Trophoblast cell (in vitro differentiated cells and primary cell): ENCODE measurements around the gene ARSG.
"Not testable (repeated sequence)": the region's sequence is repeated elsewhere in the genome, so short reads cannot be mapped to it uniquely, and the experiment has no call there.

Experiments
- DNase-seq, 2 donors: peaks; one replicate each; pipeline ENCODE4 v3.0.0-alpha.2; 2016
- H2AFZ ChIP-seq: 2 replicates; pipeline ENCODE4 v1.6.1; 2013; ENCODE audit warnings: low read length, moderate library complexity, mild to moderate bottlenecking; ENCODE audit not compliant: insufficient read depth, poor library complexity
- H2AK5ac ChIP-seq: 2 replicates; pipeline ENCODE4 v1.6.1; 2013; ENCODE audit warnings: mild to moderate bottlenecking, low read length
- H2BK120ac ChIP-seq: 2 replicates; pipeline ENCODE4 v1.6.1; 2013; ENCODE audit warnings: low read length, mild to moderate bottlenecking, moderate library complexity; ENCODE audit not compliant: insufficient read depth, poor library complexity
- H2BK12ac ChIP-seq: 2 replicates; pipeline ENCODE4 v1.6.1; 2013; ENCODE audit warnings: mild to moderate bottlenecking, low read length, moderate library complexity
- H2BK5ac ChIP-seq: 2 replicates; pipeline ENCODE4 v1.6.1; 2013; ENCODE audit warnings: low read length, low read depth, moderate library complexity, mild to moderate bottlenecking; ENCODE audit not compliant: poor library complexity
- H3K14ac ChIP-seq: 2 replicates; pipeline ENCODE4 v1.6.1; 2013; ENCODE audit warnings: mild to moderate bottlenecking, low read length
- H3K18ac ChIP-seq: 2 replicates; pipeline ENCODE4 v1.6.1; 2013; ENCODE audit warnings: mild to moderate bottlenecking, low read length
- H3K23ac ChIP-seq: 2 replicates; pipeline ENCODE4 v1.6.1; 2013; ENCODE audit warnings: low read length
- H3K27ac ChIP-seq: 2 replicates; pipeline ENCODE4 v1.5.1; 2013; ENCODE audit warnings: low read depth, mild to moderate bottlenecking, inconsistent platforms, low read length, moderate library complexity
- H3K27me3 ChIP-seq: 2 replicates; pipeline ENCODE4 v1.6.1; 2013; ENCODE audit warnings: inconsistent platforms, mild to moderate bottlenecking, low read length, moderate library complexity; ENCODE audit not compliant: insufficient read depth
- H3K36me3 ChIP-seq, 2 experiments: 1 replicate in 1 of 2; 2 replicates in 1 of 2; pipeline ENCODE4 v1.6.1; 2013; ENCODE audit warnings: low read length in 2 of 2, mild to moderate bottlenecking in 2 of 2, moderate library complexity in 1 of 2; ENCODE audit not compliant: insufficient read depth in 2 of 2, control insufficient read depth in 1 of 2
- H3K4ac ChIP-seq: 2 replicates; pipeline ENCODE4 v1.6.1; 2013; ENCODE audit warnings: low read depth, mild to moderate bottlenecking, low read length, moderate library complexity
- H3K4me1 ChIP-seq, 2 experiments: 1 replicate in 1 of 2; 2 replicates in 1 of 2; pipeline ENCODE4 v1.6.1; 2013; ENCODE audit warnings: low read length in 2 of 2, mild to moderate bottlenecking in 2 of 2, moderate library complexity in 1 of 2; ENCODE audit not compliant: insufficient read depth in 2 of 2, control insufficient read depth in 1 of 2
- H3K4me2 ChIP-seq: 2 replicates; pipeline ENCODE4 v1.6.1; 2013; ENCODE audit warnings: inconsistent platforms, mild to moderate bottlenecking, low read length, moderate library complexity
- H3K4me3 ChIP-seq: 2 replicates; pipeline ENCODE4 v1.5.1; 2013; ENCODE audit warnings: mild to moderate bottlenecking, low read depth, low read length, inconsistent platforms
- H3K79me1 ChIP-seq: one replicate; pipeline ENCODE4 v1.6.1; 2013; ENCODE audit warnings: low read length
- H3K79me2 ChIP-seq: 2 replicates; pipeline ENCODE4 v1.6.1; 2013; ENCODE audit warnings: low read length, mild to moderate bottlenecking; ENCODE audit not compliant: control insufficient read depth, insufficient read depth, poor library complexity
- H3K9ac ChIP-seq: 2 replicates; pipeline ENCODE4 v1.6.1; 2013; ENCODE audit warnings: mild to moderate bottlenecking, low read length
- H3K9me3 ChIP-seq: 2 replicates; pipeline ENCODE4 v1.6.1; 2013; ENCODE audit warnings: low read depth, mild to moderate bottlenecking, control low read depth, inconsistent platforms, low read length; ENCODE audit not compliant: insufficient read depth
- H4K12ac ChIP-seq: 2 replicates; pipeline ENCODE4 v1.6.1; 2013; ENCODE audit warnings: low read depth, mild to moderate bottlenecking, low read length, moderate library complexity
- H4K8ac ChIP-seq: 2 replicates; pipeline ENCODE4 v1.6.1; 2013; ENCODE audit warnings: low read depth, mild to moderate bottlenecking, low read length, moderate library complexity
- H4K91ac ChIP-seq: one replicate; pipeline ENCODE4 v1.6.1; 2013; ENCODE audit warnings: low read depth, mild to moderate bottlenecking, low read length, moderate library complexity
- WGBS: extraction: QIAGEN DNeasy Blood & Tissue Kit; methylation state at CpG from one replicate; pipeline ENCODE4 v1.1.7; 2013; ENCODE audit warnings: missing lambda C conversion rate; ENCODE audit not compliant: insufficient read length, insufficient coverage; ENCODE audit errors: extremely low coverage; 5-methylcytosine and 5-hydroxymethylcytosine counted together

The ARSG gene

DNA sequence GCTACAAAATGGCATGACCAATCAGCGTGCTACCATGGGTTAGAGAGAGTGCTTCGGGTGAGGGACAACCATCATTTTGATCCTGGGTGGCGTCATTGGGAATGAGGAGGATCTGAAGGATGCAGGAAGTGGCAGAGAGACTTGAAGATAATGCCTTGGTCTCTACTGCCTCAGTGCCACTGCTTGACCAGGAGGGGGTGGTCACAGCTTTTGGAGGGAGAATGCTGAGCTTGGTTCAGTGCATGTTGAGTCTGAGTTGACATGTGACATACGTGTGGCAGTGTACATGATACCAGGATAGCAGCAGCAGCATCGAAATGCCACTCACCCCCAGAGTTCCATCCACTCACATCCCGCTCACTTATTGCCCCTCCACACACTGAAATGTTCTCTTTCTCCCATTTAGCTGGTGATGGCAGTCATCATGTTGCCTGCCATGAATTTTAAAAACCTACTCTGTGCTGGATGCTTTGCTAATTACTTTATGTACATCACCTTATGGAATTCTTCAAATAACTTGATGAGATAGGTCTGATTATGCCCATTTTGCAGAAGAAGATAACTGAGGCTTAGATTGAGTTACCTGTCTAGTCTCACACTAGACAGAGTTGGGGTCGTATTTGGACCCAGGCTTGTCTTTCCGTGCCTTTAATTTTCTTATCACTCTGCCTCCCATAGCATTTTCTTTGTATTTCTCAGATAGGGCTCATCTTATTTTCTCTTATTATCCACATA lies 36.7 kb downstream of the ARSG start:
- no peak overlapping the region for H4K12ac ChIP-seq
- WGBS = no CpG with 5 or more reads among the region's 8 CpGs
- peaks cover 25 to 37% of the 10 kb centered on the region in 2 experiments for H3K4me1 ChIP-seq
- peak overlapping the region; percentile 89 for H3K27ac ChIP-seq
- H3K4ac ChIP-seq = peak overlapping the region; percentile 51
- peak overlapping the region; percentile 77 for H2BK5ac ChIP-seq
- no peak overlapping the region for H3K4me3 ChIP-seq
- no peak overlapping the region for H3K9ac ChIP-seq
- H3K14ac ChIP-seq = peak overlapping the region; percentile 77
- peak in 1 of 2 donors; percentile 57 for DNase-seq
- H3K9me3 ChIP-seq = peaks cover 9% of the 10 kb centered on the region
- no peak overlapping the region for H3K4me2 ChIP-seq
- H2AFZ ChIP-seq = peak overlapping the region; percentile 32
- H3K79me1 ChIP-seq = peaks cover 44% of the 10 kb centered on the region
- H2AK5ac ChIP-seq = peak overlapping the region; percentile 95
- peaks cover 0 to 2% of the 10 kb centered on the region in 2 experiments for H3K36me3 ChIP-seq
- H3K79me2 ChIP-seq = peaks cover 8% of the 10 kb centered on the region
- H4K91ac ChIP-seq = peak overlapping the region; percentile 90
- H4K8ac ChIP-seq = peak overlapping the region; percentile 52
- peak overlapping the region; percentile 91 for H2BK12ac ChIP-seq
- H3K18ac ChIP-seq = peak overlapping the region; percentile 60
- H3K23ac ChIP-seq = no peak overlapping the region
- H3K27me3 ChIP-seq = no peaks in the 10 kb centered on the region
- H2BK120ac ChIP-seq = peak overlapping the region; percentile 93

DNA sequence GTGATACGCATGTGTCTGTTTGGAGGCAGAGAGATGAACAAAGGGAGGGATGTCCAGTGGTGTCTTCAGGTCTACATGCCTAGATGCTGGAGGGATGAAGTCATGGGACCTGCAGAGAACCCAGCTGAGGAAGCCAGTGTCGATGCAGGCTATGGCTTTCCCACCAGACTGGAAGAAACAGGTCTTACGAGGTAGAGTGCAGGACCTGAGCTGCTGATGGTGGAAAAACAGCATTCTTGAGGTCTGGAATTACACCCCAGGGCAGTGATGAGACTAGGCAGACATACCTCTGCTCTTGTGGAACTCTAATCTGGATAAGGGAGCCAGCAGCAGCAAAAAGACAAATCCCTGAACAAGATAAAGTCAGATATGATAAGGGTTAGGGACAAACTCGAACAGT lies 37.4 kb downstream of the ARSG start:
- Histone ChIP-seq H3K14ac (no peak overlapping the region), H3K4ac (no peak overlapping the region), H3K23ac (no peak overlapping the region), H2BK12ac (no peak overlapping the region), H3K79me1 (peaks cover 44% of the 10 kb centered on the region), H2AK5ac (no peak overlapping the region), H4K91ac (peak overlapping the region; percentile 98), H4K12ac (no peak overlapping the region), H3K79me2 (peaks cover 8% of the 10 kb centered on the region), H4K8ac (no peak overlapping the region), H3K18ac (no peak overlapping the region), H3K4me3 (no peak overlapping the region), H3K36me3 (peaks cover 0 to 2% of the 10 kb centered on the region in 2 experiments), H3K27me3 (no peaks in the 10 kb centered on the region), H2BK5ac (peak overlapping the region; percentile 97), H3K27ac (peak overlapping the region; percentile 98), H3K4me2 (peak overlapping the region; percentile 42), H2BK120ac (no peak overlapping the region), H2AFZ (no peak overlapping the region), H3K4me1 (peaks cover 25 to 37% of the 10 kb centered on the region in 2 experiments), H3K9me3 (peaks cover 9% of the 10 kb centered on the region), H3K9ac (no peak overlapping the region)
- WGBS = no CpG with 5 or more reads among the region's 4 CpGs
- peak; percentile 99 for DNase-seq

DNA sequence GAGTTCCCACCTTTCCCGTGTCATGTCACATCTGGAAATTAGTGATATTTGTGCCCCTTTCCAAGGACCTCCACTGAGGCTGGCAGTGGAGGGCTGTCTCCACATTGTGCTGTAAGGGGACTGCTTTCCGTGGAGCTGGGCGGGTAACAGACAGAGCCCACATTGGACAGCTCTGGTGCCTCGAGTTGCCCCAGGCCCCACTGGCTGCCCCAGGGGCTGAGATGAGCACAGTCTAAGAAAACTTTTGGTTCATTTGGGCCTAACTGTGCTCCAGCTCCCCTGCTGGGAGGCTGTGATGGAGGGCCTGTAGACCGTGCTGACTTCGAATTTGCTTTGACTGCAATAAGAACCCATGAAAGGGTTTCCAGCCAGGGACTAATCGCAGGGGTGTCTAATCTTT lies 38.0 kb downstream of the ARSG start:
- Histone ChIP-seq H3K4ac (peak overlapping the region; percentile 80), H2BK120ac (peak overlapping the region; percentile 97), H3K4me2 (peak overlapping the region; percentile 42), H2BK5ac (peak overlapping the region; percentile 97), H4K12ac (peak overlapping the region; percentile 34), H4K8ac (peak overlapping the region; percentile 79), H3K79me2 (peaks cover 8% of the 10 kb centered on the region), H3K9me3 (peaks cover 9% of the 10 kb centered on the region), H3K14ac (peak overlapping the region; percentile 96), H3K4me1 (peaks cover 29 to 34% of the 10 kb centered on the region in 2 experiments), H2AK5ac (peak overlapping the region; percentile 95), H3K9ac (peak overlapping the region; percentile 63), H3K27me3 (no peaks in the 10 kb centered on the region), H2AFZ (peak overlapping the region; percentile 66), H3K36me3 (peaks cover 0 to 2% of the 10 kb centered on the region in 2 experiments), H3K27ac (peak overlapping the region; percentile 98), H4K91ac (peak overlapping the region; percentile 98), H3K18ac (peak overlapping the region; percentile 92), H3K79me1 (peaks cover 41% of the 10 kb centered on the region), H3K23ac (peak overlapping the region; percentile 58), H3K4me3 (no peak overlapping the region), H2BK12ac (peak overlapping the region; percentile 96)
- DNase-seq = peak; percentile 66 to 78
- no CpG with 5 or more reads among the region's 7 CpGs for WGBS

DNA sequence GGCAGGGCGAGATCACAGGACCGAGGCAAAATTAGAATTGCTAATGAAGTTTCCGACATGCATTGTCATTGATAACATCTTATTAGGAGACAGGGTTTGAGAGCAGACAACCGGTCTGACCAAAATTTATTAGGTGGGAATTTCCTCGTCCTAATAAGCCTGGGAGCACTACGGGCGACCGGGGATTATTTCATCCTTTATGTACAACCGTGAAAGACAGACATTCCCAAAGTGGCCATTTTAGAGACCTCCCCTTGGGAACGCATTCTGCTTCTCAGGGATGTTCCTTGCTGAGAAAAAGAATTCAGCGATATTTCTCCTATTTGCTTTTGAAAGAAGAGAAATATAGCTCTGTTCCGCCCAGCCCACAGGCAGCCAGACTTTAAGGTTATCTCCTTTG lies 40.6 kb downstream of the ARSG start:
- not testable (repeated sequence) for H2AFZ ChIP-seq, H4K12ac ChIP-seq, H3K18ac ChIP-seq, H3K4me3 ChIP-seq, H4K8ac ChIP-seq, H2AK5ac ChIP-seq, H2BK5ac ChIP-seq, H2BK120ac ChIP-seq, H3K4ac ChIP-seq, H3K9ac ChIP-seq, H3K9me3 ChIP-seq, H3K4me2 ChIP-seq, H3K27me3 ChIP-seq, DNase-seq, H3K79me2 ChIP-seq, H3K27ac ChIP-seq, H4K91ac ChIP-seq, H3K14ac ChIP-seq, H3K36me3 ChIP-seq, H2BK12ac ChIP-seq, H3K23ac ChIP-seq
- Histone ChIP-seq H3K4me1 (peaks cover 22 to 23% of the 10 kb centered on the region in 2 experiments), H3K79me1 (peaks cover 29% of the 10 kb centered on the region)
- no CpG with 5 or more reads among the region's 12 CpGs for WGBS
